Lower lobe of right lung (tissue), 2 donors: ENCODE data around the gene MCM6. TPM values are rescaled to one million over a fixed set of nuclear protein-coding genes. Genes with fewer than 3 reads are reported as not detected.
"Not testable (repeated sequence)": the region's sequence is repeated elsewhere in the genome, so short reads cannot be mapped to it uniquely, and the experiment has no call there.

ENCODE experiments used
- ATAC-seq, 2 donors: fragments of 200-7000 bp; cut with Tn5 transposase; one replicate each; pipeline ENCODE4 v1.9.1; 2020 to 2022; ENCODE audit warnings: mild to moderate bottlenecking in 2 of 2, moderate library complexity in 2 of 2
- DNase-seq: peaks from one replicate; pipeline ENCODE4 v3.0.0-alpha.2; 2020
- H3K27ac ChIP-seq: fragments of 200-600 bp; one replicate; pipeline ENCODE4 v1.8.0; 2022
- H3K27me3 ChIP-seq: fragments of 200-600 bp; one replicate; pipeline ENCODE4 v1.8.0; 2022; ENCODE audit warnings: low read depth
- H3K36me3 ChIP-seq: fragments of 200-600 bp; one replicate; pipeline ENCODE4 v1.8.0; 2022; ENCODE audit warnings: mild to moderate bottlenecking
- H3K4me1 ChIP-seq: fragments of 200-600 bp; one replicate; pipeline ENCODE4 v1.8.0; 2022
- H3K4me3 ChIP-seq: fragments of 200-600 bp; one replicate; pipeline ENCODE4 v1.8.0; 2022; ENCODE audit warnings: mild to moderate bottlenecking
- H3K9me3 ChIP-seq: fragments of 200-600 bp; one replicate; pipeline ENCODE4 v1.8.0; 2022
- intact Hi-C: fragments of 100-400 bp; cut with DNase I; formaldehyde crosslinking; loops from one replicate; pipeline ENCODE4 v1.11.0; 2022
- total RNA-seq: library from RNA; stranded (reverse); fragmentation: NEBNext Ultra II Directional; extraction: Animal tissue kit (Norgen Biotek cat#: 25700); gene quantifications from one replicate; pipeline ENCODE4 v1.2.1, GENCODE V29; 2021
- TF ChIP-seq, protein P1 (sequence below): fragments of 200-600 bp; IDR thresholded peaks from one replicate; pipeline ENCODE4 v1.8.0; 2022; ENCODE audit warnings: antibody characterized with exemption, mild to moderate bottlenecking
- donor health status: DM: no; HTN: yes; CAD: no; lungs with severe emphysema.

Gene MCM6
- total RNA-seq, 1 donor from 2014 or later: 8.7 TPM

DNA sequence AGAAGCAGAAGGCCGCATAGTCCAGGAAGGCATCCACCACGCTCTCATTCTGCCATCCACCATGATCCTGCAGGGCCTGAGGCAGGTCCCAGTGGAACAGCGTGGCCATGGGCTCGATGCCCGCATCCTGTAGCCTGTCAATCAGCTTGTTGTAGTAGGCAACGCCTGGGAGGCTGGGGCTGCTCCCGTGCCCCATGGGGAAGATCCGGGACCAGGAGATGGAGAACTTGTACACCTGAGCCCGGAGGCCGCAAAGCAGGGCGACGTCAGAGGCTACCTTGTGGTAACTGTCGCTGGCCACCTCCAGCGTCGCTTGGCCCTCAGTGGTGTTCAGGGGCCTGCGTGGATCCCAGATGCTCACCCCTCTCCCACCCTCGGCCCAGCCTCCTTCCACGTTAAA lies 58.8 kb downstream of the MCM6 start:
- peaks cover 2% of the 10 kb centered on the region for H3K9me3 ChIP-seq
- no peak for ATAC-seq
- TF ChIP-seq, protein P1, sequence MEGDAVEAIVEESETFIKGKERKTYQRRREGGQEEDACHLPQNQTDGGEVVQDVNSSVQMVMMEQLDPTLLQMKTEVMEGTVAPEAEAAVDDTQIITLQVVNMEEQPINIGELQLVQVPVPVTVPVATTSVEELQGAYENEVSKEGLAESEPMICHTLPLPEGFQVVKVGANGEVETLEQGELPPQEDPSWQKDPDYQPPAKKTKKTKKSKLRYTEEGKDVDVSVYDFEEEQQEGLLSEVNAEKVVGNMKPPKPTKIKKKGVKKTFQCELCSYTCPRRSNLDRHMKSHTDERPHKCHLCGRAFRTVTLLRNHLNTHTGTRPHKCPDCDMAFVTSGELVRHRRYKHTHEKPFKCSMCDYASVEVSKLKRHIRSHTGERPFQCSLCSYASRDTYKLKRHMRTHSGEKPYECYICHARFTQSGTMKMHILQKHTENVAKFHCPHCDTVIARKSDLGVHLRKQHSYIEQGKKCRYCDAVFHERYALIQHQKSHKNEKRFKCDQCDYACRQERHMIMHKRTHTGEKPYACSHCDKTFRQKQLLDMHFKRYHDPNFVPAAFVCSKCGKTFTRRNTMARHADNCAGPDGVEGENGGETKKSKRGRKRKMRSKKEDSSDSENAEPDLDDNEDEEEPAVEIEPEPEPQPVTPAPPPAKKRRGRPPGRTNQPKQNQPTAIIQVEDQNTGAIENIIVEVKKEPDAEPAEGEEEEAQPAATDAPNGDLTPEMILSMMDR: no peak
- no peaks in the 10 kb centered on the region for H3K36me3 ChIP-seq
- no peaks in the 10 kb centered on the region for H3K27me3 ChIP-seq
- no peak for DNase-seq
- H3K4me1 ChIP-seq: no peaks in the 10 kb centered on the region
- H3K4me3 ChIP-seq: no peak overlapping the region
- intact Hi-C loops: no loop called here
- H3K27ac ChIP-seq: no peak overlapping the region

DNA sequence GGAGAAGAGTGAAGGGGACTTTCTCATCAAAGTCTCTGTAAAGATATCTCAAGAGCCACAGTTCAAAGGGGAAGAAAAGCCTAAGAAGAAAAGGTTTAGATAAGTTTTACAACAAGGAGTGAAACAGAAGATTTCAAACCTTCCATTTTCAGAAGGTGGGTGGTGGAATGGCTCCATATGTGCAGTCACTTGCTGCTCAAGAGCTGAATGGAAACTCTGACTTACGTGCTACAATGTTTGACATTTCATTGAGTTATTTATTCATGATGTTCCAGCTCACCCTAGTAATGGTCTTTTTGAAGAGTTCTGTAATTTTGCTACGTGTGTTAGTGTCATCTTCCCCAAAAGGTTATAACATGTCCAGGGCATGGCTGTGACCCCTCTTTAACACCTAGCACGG lies 61.0 kb downstream of the MCM6 start:
- Histone ChIP-seq H3K27ac (no peak overlapping the region), H3K27me3 (no peaks in the 10 kb centered on the region), H3K9me3 (no peaks in the 10 kb centered on the region), H3K4me1 (no peaks in the 10 kb centered on the region), H3K36me3 (no peaks in the 10 kb centered on the region), H3K4me3 (no peak overlapping the region)
- TF ChIP-seq, protein P1: no peak
- DNase-seq (no peak), ATAC-seq (no peak)
- intact Hi-C loops: no loop called here

DNA sequence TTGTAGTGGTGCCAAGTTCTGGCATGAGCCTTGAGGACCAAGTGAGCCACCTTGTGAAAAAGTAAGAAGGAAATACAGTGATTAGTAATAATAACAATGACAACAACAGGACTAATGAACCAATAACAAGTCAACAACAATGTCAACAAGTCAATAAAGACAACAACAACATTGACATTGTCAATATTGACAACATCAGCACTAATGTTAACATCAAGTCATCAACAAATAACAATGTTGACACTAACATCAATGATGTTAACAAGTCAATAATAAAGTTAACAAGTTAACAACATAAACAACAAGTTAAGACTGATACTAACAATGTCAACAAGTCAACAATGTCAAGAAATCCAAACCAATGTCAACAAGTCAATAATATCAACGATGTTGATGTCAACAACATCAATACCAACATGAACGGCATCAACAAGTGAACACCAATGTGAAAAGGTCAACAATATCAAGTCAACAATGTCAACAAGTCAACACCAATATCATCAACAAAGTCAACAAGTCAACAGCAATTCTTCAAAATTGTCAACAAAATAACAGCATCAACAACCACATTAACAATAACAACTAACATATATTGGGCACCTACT lies 63.2 kb downstream of the MCM6 start:
- TF ChIP-seq, protein P1: no peak
- intact Hi-C loops: no loop called here
- no peak for DNase-seq

DNA sequence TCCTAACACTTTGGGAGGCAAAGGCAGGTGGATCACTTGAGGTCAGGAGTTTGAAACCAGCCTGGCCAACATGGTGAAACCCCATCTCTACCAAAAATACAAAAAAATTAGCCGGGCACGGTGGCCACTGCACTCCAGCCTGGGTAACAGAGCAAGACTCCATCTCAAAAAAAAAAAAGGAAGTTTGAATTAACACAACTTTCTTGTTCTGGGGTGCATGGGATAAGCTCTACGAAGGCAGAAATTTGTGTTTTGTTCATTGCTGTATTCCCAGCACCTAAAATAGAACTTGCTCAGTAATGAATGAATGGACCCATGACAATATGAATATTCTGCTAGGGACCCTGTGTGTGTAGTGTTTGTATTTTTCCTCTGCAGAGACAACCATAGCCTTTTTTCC lies 68.4 kb downstream of the MCM6 start:
- intact Hi-C loops, ATAC-seq, H3K27me3 ChIP-seq, H3K27ac ChIP-seq, H3K36me3 ChIP-seq, DNase-seq, H3K9me3 ChIP-seq, H3K4me1 ChIP-seq, H3K4me3 ChIP-seq: not testable (repeated sequence)

More for the DNA sequence above, 63.2 kb downstream of the MCM6 start:
- no peak overlapping the region for H3K27ac ChIP-seq
- H3K4me3 ChIP-seq: no peak overlapping the region
- no peaks in the 10 kb centered on the region for H3K9me3 ChIP-seq
- no peaks in the 10 kb centered on the region for H3K27me3 ChIP-seq
- ATAC-seq: no peak
- no peaks in the 10 kb centered on the region for H3K36me3 ChIP-seq
- H3K4me1 ChIP-seq: no peaks in the 10 kb centered on the region

DNA sequence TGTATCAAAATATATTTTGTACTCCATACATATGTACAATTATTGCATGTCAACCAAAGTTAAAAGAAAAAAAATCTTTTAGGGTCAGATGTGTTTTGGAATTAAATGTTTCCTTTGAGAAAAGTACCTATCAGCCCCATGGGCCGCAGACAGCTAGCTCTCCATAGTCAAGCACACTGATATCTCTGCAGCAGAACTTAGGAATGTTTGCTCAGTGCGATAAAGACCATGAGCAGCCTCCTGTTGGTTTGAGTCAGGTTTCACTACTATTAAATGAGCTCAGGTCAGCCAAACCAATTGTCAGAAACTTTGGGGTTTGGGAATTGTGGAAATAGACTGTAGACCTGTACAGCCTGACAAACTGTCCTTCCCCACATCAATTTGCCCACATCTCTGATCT lies 73.0 kb downstream of the MCM6 start:
- Histone ChIP-seq H3K4me3 (no peak overlapping the region), H3K9me3 (peaks cover 6% of the 10 kb centered on the region), H3K27ac (no peak overlapping the region), H3K36me3 (no peaks in the 10 kb centered on the region), H3K27me3 (no peaks in the 10 kb centered on the region), H3K4me1 (no peaks in the 10 kb centered on the region)
- ATAC-seq (peak; percentile 43 to 85), DNase-seq (no peak)
- TF ChIP-seq, protein P1: no peak
- intact Hi-C loops: no loop called here

DNA sequence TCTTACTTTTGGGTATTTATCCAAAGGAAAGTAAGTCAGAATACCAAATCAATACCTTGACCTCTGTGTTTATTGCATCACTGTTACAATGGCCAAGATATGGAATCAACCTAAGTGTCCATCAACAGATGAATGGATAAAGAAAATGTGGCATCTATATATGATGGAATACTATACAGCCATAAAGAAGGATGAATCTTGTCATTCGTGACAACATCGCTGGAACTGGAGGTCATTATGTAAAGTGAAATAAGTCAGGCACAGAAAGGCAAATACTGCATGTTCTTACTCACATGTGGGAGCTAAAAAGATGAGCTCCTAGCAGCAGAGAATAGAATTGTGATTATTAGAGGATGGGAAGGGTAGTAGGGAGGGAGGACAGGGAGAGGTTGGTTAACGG lies 73.9 kb downstream of the MCM6 start:
- intact Hi-C loops: no loop called here
- TF ChIP-seq, protein P1: no peak
- H3K27ac ChIP-seq: no peak overlapping the region
- no peaks in the 10 kb centered on the region for H3K27me3 ChIP-seq
- ATAC-seq: no peak
- H3K4me1 ChIP-seq: no peaks in the 10 kb centered on the region
- no peak overlapping the region for H3K4me3 ChIP-seq
- H3K36me3 ChIP-seq: no peaks in the 10 kb centered on the region
- DNase-seq: no peak
- peaks cover 6% of the 10 kb centered on the region for H3K9me3 ChIP-seq
